ENCODE results near the gene ABHD14A. TPM values are rescaled to one million over a fixed set of nuclear protein-coding genes. Genes with fewer than 3 reads are reported as not detected.

The ABHD14A gene
- total RNA-seq, 1 donor from 2014 or later, result 31.9 TPM

DNA sequence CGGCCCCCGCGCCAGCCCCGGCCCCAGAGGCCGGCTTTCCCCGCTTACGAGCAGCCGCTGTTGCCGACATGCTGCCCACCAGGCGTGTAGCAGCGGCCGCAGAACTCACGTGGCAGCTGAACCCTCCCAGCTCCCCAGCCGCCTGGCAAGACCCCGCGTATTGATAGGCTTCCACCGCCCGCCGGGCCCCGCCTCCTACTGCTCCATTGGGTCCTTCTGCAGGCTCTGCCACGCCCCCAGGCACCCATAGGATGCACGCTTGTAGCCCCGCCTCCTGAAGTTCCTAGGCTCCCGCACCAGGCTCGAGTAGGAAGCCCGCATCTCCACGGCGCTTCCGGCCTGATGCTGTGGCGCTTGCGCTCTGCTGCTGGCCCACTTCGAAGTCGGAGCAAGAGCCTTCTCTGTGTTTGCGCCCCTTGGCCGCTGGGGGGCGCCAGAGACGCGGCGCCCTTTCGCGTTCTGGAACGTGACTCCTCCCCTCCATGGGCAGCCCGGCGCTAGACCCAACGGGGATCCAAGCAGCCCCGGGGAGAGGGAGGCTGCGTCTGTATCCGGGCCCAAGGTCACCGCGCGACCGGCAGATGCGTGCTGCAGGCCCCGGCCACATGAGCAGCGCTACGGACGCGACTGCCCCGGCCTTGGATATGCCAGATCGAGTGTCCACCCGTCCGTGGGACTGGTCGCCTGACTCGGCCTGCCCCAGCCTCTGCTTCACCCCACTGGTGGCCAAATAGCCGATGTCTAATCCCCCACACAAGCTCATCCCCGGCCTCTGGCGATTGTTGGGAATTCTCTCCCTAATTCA is 32.9 kb upstream of the ABHD14A start, which contains the start of the genes PARP3 and RRP9:
Gene PARP3, plus strand, starts transcription at position 566 of the 805 bp plus-strand sequence. CDS start 993 bp downstream, outside the sequence.
Gene RRP9, minus strand, starts transcription at position 107 of the 805 bp plus-strand sequence. Its CDS starts 37 bp downstream, at position 70.
- intact Hi-C loops (cut with DNase I), result loop anchor here (2.0 kb wide), 1 partner anchor 33 kb away; the partner anchor contains the start of genes ABHD14A and ABHD14B
- peak within 1 kb of the TSS; percentile 69 to 76 for H3K4me3 ChIP-seq
- TF ChIP-seq, protein P1, sequence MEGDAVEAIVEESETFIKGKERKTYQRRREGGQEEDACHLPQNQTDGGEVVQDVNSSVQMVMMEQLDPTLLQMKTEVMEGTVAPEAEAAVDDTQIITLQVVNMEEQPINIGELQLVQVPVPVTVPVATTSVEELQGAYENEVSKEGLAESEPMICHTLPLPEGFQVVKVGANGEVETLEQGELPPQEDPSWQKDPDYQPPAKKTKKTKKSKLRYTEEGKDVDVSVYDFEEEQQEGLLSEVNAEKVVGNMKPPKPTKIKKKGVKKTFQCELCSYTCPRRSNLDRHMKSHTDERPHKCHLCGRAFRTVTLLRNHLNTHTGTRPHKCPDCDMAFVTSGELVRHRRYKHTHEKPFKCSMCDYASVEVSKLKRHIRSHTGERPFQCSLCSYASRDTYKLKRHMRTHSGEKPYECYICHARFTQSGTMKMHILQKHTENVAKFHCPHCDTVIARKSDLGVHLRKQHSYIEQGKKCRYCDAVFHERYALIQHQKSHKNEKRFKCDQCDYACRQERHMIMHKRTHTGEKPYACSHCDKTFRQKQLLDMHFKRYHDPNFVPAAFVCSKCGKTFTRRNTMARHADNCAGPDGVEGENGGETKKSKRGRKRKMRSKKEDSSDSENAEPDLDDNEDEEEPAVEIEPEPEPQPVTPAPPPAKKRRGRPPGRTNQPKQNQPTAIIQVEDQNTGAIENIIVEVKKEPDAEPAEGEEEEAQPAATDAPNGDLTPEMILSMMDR (IDR thresholded peaks at IDR 0.05), result peak; percentile 98 to 100 (median 99)
- TF ChIP-seq POLR2AphosphoS5 (IDR thresholded peaks at IDR 0.05; ENCODE audit: insufficient read depth in 1 of 2, low read depth in 1 of 2), result peak; percentile 91 to 98
- TF ChIP-seq POLR2A (IDR thresholded peaks at IDR 0.05), result peak in 1 of 2 donors; percentile 40
- DNase-seq (ENCODE audit: extremely low spot score in 2 of 2), result peak; percentile 99 to 100
- H3K9me3 ChIP-seq, result no peaks in the 10 kb centered on the region
- peaks cover 31% of the 10 kb centered on the region for H3K4me1 ChIP-seq
- peak within 1 kb of the TSS; percentile 88 for H3K27ac ChIP-seq
- no peaks in the 10 kb centered on the region for H3K27me3 ChIP-seq
- H3K36me3 ChIP-seq, result peaks cover 0 to 11% of the 10 kb centered on the region in 2 donors

DNA sequence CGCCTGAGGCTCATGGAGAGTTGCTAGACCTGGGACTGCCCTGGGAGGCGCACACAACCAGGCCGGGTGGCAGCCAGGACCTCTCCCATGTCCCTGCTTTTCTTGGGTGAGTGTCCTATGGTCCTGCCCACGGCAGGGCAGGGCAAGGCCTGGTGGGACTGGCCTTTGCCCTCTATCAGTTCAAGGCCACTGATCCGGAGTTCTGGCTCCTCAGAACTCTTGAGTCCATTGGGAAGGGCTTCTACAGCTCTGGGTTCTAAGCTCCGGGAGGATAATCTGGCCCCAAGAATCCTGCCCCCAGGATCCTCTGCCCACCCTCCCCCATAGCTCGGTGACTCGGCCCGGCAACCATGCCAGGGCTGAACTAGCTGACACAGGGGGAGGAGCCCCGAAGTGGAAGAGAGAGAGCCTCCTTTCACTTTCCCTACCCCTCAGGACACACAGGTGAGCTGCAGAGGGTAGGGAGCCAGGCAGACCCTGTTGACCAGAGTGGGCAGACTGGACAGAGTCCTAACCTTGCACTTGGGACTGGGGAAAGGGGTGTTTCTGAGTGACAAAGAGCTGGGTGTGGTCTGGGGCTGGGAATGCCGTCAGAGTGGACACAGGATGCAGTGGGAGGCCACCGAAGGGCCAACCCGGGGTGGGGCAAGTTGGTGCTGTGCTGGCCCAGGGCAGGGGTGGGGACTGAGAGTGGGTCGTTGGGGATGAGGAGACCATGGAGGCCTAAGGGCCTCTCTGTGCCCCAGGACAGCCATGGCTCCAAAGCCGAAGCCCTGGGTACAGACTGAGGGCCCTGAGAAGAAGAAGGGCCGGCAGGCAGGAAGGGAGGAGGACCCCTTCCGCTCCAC is 32.0 kb upstream of the ABHD14A start:
- H3K4me3 ChIP-seq, result peak overlapping the region; percentile 38 to 69
- intact Hi-C loops (cut with DNase I), result no loop called here
- H3K9me3 ChIP-seq, result no peaks in the 10 kb centered on the region
- H3K4me1 ChIP-seq, result peaks cover 31% of the 10 kb centered on the region
- no peak for TF ChIP-seq POLR2A (IDR thresholded peaks at IDR 0.05)
- TF ChIP-seq, protein P1 (IDR thresholded peaks at IDR 0.05), result no peak
- TF ChIP-seq POLR2AphosphoS5 (IDR thresholded peaks at IDR 0.05; ENCODE audit: insufficient read depth in 1 of 2, low read depth in 1 of 2), result no peak
- H3K27me3 ChIP-seq, result no peaks in the 10 kb centered on the region
- DNase-seq (ENCODE audit: extremely low spot score in 2 of 2), result no peak
- peaks cover 0 to 3% of the 10 kb centered on the region in 2 donors for H3K36me3 ChIP-seq
- peak overlapping the region; percentile 88 for H3K27ac ChIP-seq

DNA sequence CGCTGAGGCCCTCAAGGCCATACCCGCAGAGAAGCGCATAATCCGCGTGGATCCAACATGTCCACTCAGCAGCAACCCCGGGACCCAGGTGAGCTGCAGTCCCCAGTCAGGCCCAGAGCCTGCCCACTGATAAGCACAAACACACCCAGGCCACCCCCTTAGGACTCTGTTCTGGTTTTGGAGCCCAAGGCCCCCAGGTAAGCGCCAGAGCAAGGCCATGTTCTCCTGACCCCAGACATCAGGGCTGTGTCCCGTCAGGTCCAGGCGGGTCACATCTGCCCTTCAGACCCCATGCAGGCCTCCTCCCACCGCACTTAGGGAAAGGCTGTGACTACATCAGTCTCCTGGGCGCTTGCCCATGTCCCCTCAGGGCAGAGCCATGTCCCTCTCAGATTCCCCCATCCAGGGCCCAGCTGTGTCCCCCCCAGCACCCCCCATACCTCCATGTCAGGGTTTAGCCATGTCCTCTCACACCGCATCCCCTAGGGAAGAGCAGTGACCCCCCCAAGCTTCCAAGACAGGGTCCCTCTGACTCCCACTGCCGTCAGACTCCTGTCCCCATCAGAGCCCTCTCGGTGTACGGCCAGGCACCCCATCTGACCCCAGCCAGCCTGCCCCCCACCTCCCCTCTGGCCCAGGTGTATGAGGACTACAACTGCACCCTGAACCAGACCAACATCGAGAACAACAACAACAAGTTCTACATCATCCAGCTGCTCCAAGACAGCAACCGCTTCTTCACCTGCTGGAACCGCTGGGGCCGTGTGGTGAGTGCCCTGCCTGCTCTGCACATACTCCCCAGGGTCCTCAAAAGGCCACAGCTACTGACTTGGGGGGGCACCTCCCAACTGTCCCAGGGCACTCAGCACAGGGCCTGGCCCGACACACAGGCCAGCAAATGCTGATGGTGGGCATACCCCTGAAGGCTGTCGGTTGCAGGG is 31.1 kb upstream of the ABHD14A start:
- Histone ChIP-seq H3K27me3 (no peaks in the 10 kb centered on the region), H3K36me3 (no peaks in the 10 kb centered on the region), H3K4me1 (peaks cover 31% of the 10 kb centered on the region), H3K4me3 (peak overlapping the region in 1 of 2 donors; percentile 38), H3K27ac (peak overlapping the region; percentile 88), H3K9me3 (no peaks in the 10 kb centered on the region)
- no peak for TF ChIP-seq POLR2A (IDR thresholded peaks at IDR 0.05)
- TF ChIP-seq, protein P1 (IDR thresholded peaks at IDR 0.05), result no peak
- TF ChIP-seq POLR2AphosphoS5 (IDR thresholded peaks at IDR 0.05; ENCODE audit: insufficient read depth in 1 of 2, low read depth in 1 of 2), result no peak
- DNase-seq (ENCODE audit: extremely low spot score in 2 of 2), result no peak
- intact Hi-C loops (cut with DNase I), result no loop called here

DNA sequence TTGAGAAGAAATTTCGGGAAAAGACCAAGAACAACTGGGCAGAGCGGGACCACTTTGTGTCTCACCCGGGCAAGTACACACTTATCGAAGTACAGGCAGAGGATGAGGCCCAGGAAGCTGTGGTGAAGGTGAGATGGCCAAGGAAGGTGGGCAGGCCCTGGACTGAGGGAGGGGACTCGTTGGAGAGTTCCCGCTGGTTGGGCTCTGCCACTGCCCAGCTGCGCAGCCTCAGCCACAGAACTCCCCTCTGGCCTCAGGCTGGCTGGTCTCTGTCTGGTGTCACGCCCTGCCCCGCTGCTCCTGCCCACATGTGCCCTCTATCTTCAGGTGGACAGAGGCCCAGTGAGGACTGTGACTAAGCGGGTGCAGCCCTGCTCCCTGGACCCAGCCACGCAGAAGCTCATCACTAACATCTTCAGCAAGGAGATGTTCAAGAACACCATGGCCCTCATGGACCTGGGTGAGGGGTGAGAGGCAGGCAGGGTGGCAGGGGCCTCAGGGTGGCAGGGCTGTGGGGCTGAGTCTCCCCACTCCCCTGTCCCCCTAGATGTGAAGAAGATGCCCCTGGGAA is 30.3 kb upstream of the ABHD14A start:
- Histone ChIP-seq H3K27me3 (no peaks in the 10 kb centered on the region), H3K27ac (no peak overlapping the region), H3K4me3 (no peak overlapping the region), H3K36me3 (no peaks in the 10 kb centered on the region), H3K9me3 (no peaks in the 10 kb centered on the region), H3K4me1 (peaks cover 31% of the 10 kb centered on the region)
- intact Hi-C loops (cut with DNase I), result no loop called here
- TF ChIP-seq POLR2AphosphoS5 (IDR thresholded peaks at IDR 0.05; ENCODE audit: insufficient read depth in 1 of 2, low read depth in 1 of 2), result no peak
- TF ChIP-seq, protein P1 (IDR thresholded peaks at IDR 0.05), result no peak
- no peak for TF ChIP-seq POLR2A (IDR thresholded peaks at IDR 0.05)
- DNase-seq (ENCODE audit: extremely low spot score in 2 of 2), result no peak

Data from vagina (tissue), 2 donors.